Activated gamma-delta T cell treated with anti-CD3 and anti-CD28 coated beads, Interleukin-2, amount 50 U/mL, for 16 hours (primary cell): ENCODE data around the gene FOXJ3.

ENCODE experiments used
- DNase-seq: peaks from one replicate; pipeline ENCODE4 v3.0.0-alpha.2; 2020; ENCODE audit warnings: low read depth

Gene FOXJ3

GRCh38 chr1:42189931-42190853 lies 144.8 kb downstream of the FOXJ3 start:
- DNase-seq, result no peak

GRCh38 chr1:42186152-42186551 lies 148.9 kb downstream of the FOXJ3 start:
- DNase-seq, result no peak

DNA sequence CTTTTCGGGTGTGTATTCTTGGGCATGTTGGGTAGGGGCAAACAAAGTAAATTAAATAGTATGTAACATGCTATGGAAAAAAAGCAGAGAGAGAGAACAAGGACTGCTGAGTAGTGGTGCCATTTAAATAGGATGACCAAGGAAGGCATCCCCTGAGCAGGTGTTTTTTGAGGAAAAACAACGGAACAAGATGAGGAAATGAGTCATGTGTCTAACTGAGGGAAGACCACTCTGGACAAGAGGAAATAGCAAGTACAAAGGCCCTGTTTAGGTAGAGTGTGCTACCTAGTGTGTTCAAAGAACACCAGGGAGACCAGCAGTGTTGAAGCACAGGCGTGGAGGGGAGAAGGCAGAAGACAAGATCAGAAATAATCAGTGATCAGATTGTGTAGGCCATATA lies 150.4 kb downstream of the FOXJ3 start:
- no peak for DNase-seq

DNA sequence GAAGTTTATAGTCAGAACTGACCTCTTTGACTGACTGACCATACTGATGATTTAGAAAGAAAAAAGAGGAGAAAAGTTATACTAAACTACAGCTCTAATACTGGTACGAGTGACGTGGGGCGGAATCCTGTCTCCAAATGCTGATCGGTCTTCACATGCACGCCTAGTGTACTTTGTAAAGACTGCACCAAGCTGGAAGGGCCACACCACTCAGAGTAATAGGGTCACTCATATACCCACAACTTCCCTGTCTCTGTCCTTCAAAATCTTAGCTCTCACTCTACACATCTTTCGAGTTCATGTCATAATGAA lies 151.1 kb downstream of the FOXJ3 start:
- no peak for DNase-seq

GRCh38 chr1:42183210-42183956 lies 151.7 kb downstream of the FOXJ3 start:
- no peak for DNase-seq

DNA sequence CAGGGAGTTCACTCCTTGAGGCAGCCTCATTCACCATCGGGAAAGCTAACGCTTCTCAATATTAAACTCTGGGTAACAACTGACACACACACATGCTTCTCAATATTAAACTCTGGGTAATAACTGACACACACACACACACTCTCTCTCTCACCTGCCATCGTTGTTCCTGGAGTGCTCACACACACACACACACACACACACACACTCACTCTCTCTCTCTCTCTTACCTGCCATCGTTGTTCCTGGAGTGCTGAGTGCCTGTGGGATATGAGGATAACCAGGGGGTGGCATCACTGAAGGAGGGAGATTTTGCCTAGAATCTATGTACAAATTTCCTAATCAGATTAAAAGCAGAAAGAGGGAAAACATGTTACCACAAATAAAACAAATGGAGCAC lies 153.3 kb downstream of the FOXJ3 start:
- DNase-seq, result no peak

GRCh38 chr1:42179900-42180329 lies 155.1 kb downstream of the FOXJ3 start:
- no peak for DNase-seq

GRCh38 chr1:42179275-42179674 lies 155.8 kb downstream of the FOXJ3 start:
- DNase-seq, result no peak

GRCh38 chr1:42178249-42178648 lies 156.8 kb downstream of the FOXJ3 start:
- DNase-seq, result no peak

DNA sequence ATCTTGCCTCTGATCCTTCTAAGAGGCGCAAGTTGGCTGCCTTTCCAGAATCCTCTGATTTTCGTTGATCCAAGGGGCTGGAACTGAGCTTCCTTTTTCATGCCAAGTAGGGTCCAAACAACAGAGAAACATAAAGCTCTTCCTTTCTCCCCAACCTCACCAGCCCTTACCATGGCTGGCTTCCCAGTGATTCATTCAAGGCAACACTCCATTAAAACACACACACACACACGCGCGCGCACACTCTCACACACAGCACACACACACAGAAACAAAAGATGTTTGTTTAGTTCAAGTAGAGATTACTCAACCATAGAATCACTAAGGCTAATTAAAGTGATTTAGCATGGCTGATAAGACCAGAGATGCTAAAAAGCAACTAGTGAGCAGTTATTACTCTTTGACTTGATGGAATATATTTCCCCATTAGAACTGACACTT lies 157.5 kb downstream of the FOXJ3 start:
- no peak for DNase-seq

GRCh38 chr1:42176902-42177519 lies 158.0 kb downstream of the FOXJ3 start:
- DNase-seq, result no peak

GRCh38 chr1:42175314-42176054 lies 159.6 kb downstream of the FOXJ3 start:
- no peak for DNase-seq

DNA sequence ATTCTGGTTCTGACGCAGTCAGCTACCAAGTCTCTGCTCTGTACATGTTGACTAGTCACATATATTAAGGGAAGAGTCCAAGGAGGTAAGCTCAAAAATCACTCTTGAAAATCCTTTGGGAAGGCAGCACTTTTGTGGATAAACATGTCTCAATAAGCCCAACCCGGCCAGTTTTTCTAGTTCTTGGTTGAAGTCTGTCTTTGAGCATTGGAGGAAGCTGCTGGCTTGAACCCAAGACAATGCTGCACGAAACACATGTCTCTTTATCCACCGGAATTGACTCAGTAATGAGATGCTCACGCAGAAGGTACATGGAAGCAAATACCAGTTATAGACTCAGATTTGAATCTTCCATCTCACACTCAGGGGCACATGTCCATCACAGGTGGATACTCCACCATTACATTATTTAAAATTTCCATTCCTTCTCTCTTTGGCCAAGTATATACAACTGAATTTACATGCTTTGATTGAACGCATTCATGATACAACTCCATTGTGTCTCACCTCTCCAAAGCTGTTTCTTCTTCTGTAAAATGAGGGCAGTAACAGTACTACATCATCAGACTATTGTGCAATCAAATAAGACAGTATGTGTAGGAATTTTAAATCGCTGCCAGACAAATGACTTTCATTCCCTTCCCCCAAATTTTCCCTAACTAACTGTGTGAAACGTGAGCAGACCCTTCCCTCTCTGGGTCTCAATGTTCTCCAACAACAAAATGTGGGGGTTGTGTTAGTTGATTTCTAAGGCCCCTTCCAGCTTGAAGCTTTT lies 160.9 kb downstream of the FOXJ3 start:
- DNase-seq, result no peak

- peak; percentile 61 for DNase-seq
These were observed 161.7 kb downstream of the FOXJ3 start for GRCh38 chr1:42173155-42173933.

GRCh38 chr1:42172381-42173133 lies 162.5 kb downstream of the FOXJ3 start:
- no peak for DNase-seq

- no peak for DNase-seq
These were observed 163.3 kb downstream of the FOXJ3 start for GRCh38 chr1:42171679-42172266.

DNA sequence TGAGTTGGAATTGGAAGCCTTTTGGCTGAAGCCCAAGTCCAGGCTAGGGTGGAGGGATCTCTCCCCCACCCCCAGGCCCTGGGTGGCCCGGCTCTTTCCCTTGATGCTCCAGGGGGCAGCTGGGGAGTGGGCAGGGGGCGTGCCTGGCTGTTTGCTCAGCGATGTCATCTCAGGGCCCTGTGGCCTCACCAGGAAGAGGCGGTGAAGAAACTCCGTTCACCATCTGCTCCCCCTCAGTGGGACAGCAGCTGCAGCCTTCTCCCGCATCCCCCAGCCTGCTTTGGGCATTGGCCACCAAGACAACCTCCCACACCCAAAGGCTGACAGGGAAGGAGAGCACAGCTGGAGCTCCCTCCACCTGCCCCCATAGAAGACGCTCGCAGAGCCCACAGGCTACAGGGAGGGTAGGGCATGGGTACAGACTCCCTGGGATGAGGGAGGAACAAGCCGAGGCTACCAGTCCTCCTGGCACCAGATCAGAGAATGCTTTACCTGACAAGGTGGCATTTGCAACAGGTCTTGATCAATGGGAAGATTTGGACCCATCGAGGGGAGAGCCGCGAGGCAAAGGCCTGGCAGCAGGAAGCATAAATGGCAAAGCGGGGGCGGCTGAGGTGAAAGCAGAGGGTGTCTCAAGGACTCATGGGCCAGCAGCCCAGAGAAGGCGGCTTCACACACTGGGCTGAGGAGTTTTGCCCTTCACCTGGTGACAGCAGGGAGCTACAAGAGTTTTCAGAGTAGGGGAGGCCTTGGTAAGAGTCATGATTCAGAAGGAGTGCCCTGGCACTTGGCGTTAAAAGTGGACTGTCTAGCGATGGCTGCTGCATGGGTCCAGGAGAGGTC lies 164.0 kb downstream of the FOXJ3 start:
- DNase-seq, result no peak

DNA sequence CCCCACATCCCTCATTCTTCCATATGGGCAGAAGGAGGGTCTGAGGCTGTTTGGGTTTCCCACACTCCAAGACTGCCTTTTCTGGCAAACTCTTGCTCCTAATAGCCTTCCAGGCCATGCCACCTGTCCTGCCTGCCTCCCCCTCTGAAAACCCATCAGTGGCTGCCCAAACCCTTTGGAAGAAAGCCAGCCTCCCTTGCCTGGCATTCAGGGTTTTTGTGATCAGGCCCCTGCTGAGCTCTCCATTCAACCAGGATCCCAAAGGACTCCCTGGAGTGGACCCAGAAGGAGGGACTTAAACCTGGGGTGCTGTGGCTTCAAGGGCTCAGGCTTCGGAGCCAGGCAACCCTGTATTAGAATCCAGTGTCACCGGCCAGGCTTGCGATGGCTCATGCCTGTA lies 166.3 kb downstream of the FOXJ3 start:
- no peak for DNase-seq

DNA sequence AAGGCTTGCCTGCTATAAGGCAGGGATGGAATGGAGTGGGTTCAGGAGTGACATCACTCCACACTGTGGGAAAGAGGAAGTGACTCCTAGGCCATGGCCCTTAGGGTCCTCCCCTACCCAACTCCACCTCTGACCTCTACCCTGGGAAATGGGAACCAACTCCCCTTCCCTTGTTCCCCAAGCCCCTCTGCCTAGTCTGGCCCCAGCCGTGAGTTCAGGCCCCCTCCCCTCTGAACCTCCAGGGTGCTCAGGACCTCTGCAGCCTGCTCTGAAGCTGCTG lies 166.7 kb downstream of the FOXJ3 start:
- no peak for DNase-seq
